Breast epithelium (tissue), 4 donors: ENCODE data around the gene KCTD6. TPM values are rescaled to one million over a fixed set of nuclear protein-coding genes. Genes with fewer than 3 reads are reported as not detected.

Source experiments
- DNase-seq, 2 donors: peaks; one replicate each; pipeline ENCODE4 v3.0.0-alpha.2; 2019; ENCODE audit warnings: low spot score in 2 of 2
- H3K27ac ChIP-seq, 2 donors: fragments of 200-600 bp; sonication (generic) in 1 of 2; one replicate each; pipeline ENCODE4 v1.5.1; 2016 to 2019; ENCODE audit warnings: mild to moderate bottlenecking in 1 of 2
- H3K27me3 ChIP-seq, 2 donors: fragments of 200-600 bp; sonication (generic) in 1 of 2; one replicate each; pipeline versions ENCODE4 v1.5.1 to v1.6.0; 2017 to 2019; ENCODE audit warnings: control low read depth in 1 of 2, mild to moderate bottlenecking in 1 of 2
- H3K36me3 ChIP-seq: fragments of 200-600 bp; one replicate; pipeline ENCODE4 v1.5.1; 2019
- H3K4me1 ChIP-seq, 2 donors: fragments of 200-600 bp; sonication (generic); one replicate each; pipeline ENCODE4 v1.5.1; 2016 to 2019; ENCODE audit warnings: control low read depth in 1 of 2
- H3K4me3 ChIP-seq, 3 donors: fragments of 200-600 bp; sonication (generic); 1 replicate in 2 of 3; 2 replicates in 1 of 3; pipeline ENCODE4 v1.5.1; 2016 to 2019; ENCODE audit warnings: mild to moderate bottlenecking in 3 of 3, moderate library complexity in 2 of 3
- H3K9me3 ChIP-seq, 2 donors: fragments of 200-600 bp; sonication (generic) in 1 of 2; one replicate each; pipeline ENCODE4 v1.5.1; 2016 to 2019; ENCODE audit warnings: control low read depth in 1 of 2
- CTCF ChIP-seq, 3 donors: fragments of 450-650 bp; IDR thresholded peaks; one replicate each; pipeline ENCODE4 v1.5.1; 2016 to 2017; ENCODE audit warnings: antibody characterized with exemption in 3 of 3, mild to moderate bottlenecking in 3 of 3, moderate library complexity in 3 of 3
- POLR2A ChIP-seq: fragments of 450-650 bp; IDR thresholded peaks from one replicate; pipeline ENCODE4 v1.6.1; 2016; ENCODE audit warnings: antibody characterized with exemption, mild to moderate bottlenecking, moderate library complexity
- POLR2AphosphoS5 ChIP-seq, 3 donors: sonication (generic); formaldehyde crosslinking; IDR thresholded peaks; one replicate each; pipeline ENCODE4 v1.6.1; 2017; ENCODE audit warnings: antibody characterized with exemption in 3 of 3
- intact Hi-C: fragments of 100-400 bp; cut with DNase I; formaldehyde crosslinking; loops from one replicate; pipeline ENCODE4 v1.15.1; 2023; ENCODE audit warnings: low total_unique reads
- total RNA-seq, 3 donors: library from RNA; depleted of rRNA; stranded (reverse); fragments of >200 nt; gene quantifications; one replicate each; pipeline ENCODE4 v1.1.0, GENCODE V29; 2016

KCTD6 gene
- total RNA-seq, 3 donors from 2014 or later = 15.4 to 30.7 (median 16.3) TPM

- Histone ChIP-seq H3K27me3 (no peaks in the 10 kb centered on the region), H3K36me3 (no peaks in the 10 kb centered on the region), H3K4me1 (no peaks in the 10 kb centered on the region), H3K4me3 (no peak overlapping the region), H3K9me3 (no peaks in the 10 kb centered on the region), H3K27ac (no peak overlapping the region)
- no peak for TF ChIP-seq POLR2A
- TF ChIP-seq CTCF (IDR thresholded peaks at IDR 0.05) = no peak
- TF ChIP-seq POLR2AphosphoS5 (IDR thresholded peaks at IDR 0.05) = no peak
- DNase-seq = no peak
- intact Hi-C loops = no loop called here
These were observed 16.8 kb upstream of the KCTD6 start for GRCh38 chr3:58474967-58475578.

DNA sequence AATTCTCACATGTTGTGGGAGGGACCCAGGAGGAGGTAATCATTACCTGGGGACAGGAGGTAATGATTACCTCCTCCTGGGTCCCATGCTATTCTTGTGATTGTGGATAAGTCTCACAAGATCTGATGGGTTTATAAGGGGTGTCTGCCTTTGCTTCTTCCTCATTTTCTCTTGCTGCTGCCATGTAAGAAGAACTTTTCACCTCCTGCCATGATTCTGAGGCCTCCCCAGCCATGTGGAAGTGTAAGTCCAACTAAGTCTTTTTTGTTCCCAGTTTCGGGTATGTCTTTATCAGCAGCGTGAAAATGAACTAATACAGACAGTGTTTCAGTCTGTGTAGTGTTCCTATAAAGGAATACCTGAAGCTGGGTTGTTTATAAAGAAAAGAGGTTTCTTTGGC lies 13.1 kb upstream of the KCTD6 start:
- DNase-seq = no peak
- H3K27me3 ChIP-seq = no peaks in the 10 kb centered on the region
- no peaks in the 10 kb centered on the region for H3K9me3 ChIP-seq
- intact Hi-C loops = no loop called here
- H3K4me3 ChIP-seq = no peak overlapping the region
- no peaks in the 10 kb centered on the region for H3K4me1 ChIP-seq
- H3K27ac ChIP-seq = no peak overlapping the region
- TF ChIP-seq POLR2AphosphoS5 (IDR thresholded peaks at IDR 0.05) (no peak), CTCF (IDR thresholded peaks at IDR 0.05) (no peak), POLR2A (no peak)
- H3K36me3 ChIP-seq = no peaks in the 10 kb centered on the region

DNA sequence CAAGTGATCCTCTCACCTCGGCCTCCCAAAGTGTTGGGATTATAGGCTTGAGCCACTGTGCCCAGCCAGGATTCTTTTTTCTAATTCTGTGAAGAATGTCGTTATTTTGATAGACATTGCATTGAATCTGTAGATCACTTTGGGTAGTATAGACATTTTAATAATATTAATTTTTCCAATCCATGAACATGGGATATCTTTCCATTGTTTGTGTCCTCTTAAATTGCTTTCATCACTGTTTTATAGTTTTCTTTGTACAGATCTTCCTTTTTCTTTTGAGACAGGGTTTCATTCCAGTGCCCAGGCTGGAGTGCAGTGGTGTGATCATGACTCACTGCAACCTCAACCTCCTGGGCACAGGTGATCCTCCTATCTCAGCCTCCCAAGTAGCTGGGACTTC lies 11.6 kb upstream of the KCTD6 start:
- intact Hi-C loops = loop anchor here (1.0 kb wide), 1 partner anchor 23 kb away; no protein-coding TSS in a partner anchor
- Histone ChIP-seq H3K9me3 (no peaks in the 10 kb centered on the region), H3K4me1 (no peaks in the 10 kb centered on the region), H3K36me3 (no peaks in the 10 kb centered on the region), H3K4me3 (no peak overlapping the region), H3K27ac (no peak overlapping the region), H3K27me3 (no peaks in the 10 kb centered on the region)
- TF ChIP-seq CTCF (IDR thresholded peaks at IDR 0.05) (no peak), POLR2A (no peak), POLR2AphosphoS5 (IDR thresholded peaks at IDR 0.05) (no peak)
- DNase-seq = no peak

GRCh38 chr3:58482917-58483636 lies 8.8 kb upstream of the KCTD6 start:
- Histone ChIP-seq H3K27me3 (no peaks in the 10 kb centered on the region), H3K9me3 (no peaks in the 10 kb centered on the region), H3K27ac (no peak overlapping the region), H3K4me1 (no peaks in the 10 kb centered on the region), H3K4me3 (no peak overlapping the region), H3K36me3 (no peaks in the 10 kb centered on the region)
- TF ChIP-seq CTCF (IDR thresholded peaks at IDR 0.05) (no peak), POLR2AphosphoS5 (IDR thresholded peaks at IDR 0.05) (no peak), POLR2A (no peak)
- no peak for DNase-seq
- intact Hi-C loops = no loop called here

GRCh38 chr3:58484045-58484721 lies 7.7 kb upstream of the KCTD6 start:
- Histone ChIP-seq H3K4me1 (no peaks in the 10 kb centered on the region), H3K4me3 (no peak overlapping the region), H3K27ac (no peak overlapping the region), H3K36me3 (no peaks in the 10 kb centered on the region), H3K9me3 (no peaks in the 10 kb centered on the region), H3K27me3 (no peaks in the 10 kb centered on the region)
- no peak for DNase-seq
- TF ChIP-seq POLR2AphosphoS5 (IDR thresholded peaks at IDR 0.05) = no peak
- no peak for TF ChIP-seq POLR2A
- TF ChIP-seq CTCF (IDR thresholded peaks at IDR 0.05) = no peak
- intact Hi-C loops = no loop called here
